ENCODE measurements around the gene EHBP1L1. TPM values are rescaled to one million over a fixed set of nuclear protein-coding genes. Genes with fewer than 3 reads are reported as not detected.

The EHBP1L1 gene
- polyA plus RNA-seq, 1 donor from 2014 or later: 18.3 TPM

DNA sequence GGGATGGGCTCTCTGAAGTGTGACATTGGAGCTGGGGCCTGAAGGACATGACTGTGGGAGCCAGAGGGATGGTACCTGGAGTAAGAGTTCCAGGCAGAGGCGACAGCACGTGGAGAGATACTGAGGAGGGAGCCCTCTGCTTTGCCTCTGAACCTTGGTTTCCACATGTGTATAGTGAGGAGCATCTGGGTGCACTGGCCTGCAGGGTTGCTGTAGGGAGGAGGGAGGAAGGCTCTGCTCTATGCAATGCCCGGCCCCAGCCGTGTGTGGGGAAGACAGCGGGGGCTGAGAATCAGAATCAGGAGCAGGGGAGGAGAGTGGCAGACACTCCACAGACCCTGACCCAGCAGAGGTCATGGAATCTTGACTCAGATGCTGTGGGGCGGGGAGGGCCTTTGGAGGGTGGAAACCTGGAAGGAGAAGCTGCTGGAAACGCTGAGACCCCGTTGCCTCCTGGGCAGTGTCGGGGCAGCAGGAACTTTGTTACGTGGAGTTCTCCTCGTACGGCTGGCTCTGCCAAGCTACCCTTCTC is 47.0 kb upstream of the EHBP1L1 start:
- Histone ChIP-seq H3F3A (ENCODE audit: insufficient read depth, low read length, poor library complexity, severe bottlenecking) (no peaks in the 10 kb centered on the region), H3K4me2 (ENCODE audit: low read length) (no peak overlapping the region), H3K4me3 (ENCODE audit: low read length) (no peak overlapping the region), H2AFZ (ENCODE audit: low read depth, low read length) (no peak overlapping the region), H3K9me2 (ENCODE audit: insufficient read depth, low read length) (no peaks in the 10 kb centered on the region), H3K27ac (ENCODE audit: low read length) (no peak overlapping the region), H3K36me3 (ENCODE audit: insufficient read depth, low read length) (peaks cover 7% of the 10 kb centered on the region), H3K27me3 (ENCODE audit: insufficient read depth, low read depth, low read length) (no peaks in the 10 kb centered on the region), H4K20me1 (ENCODE audit: insufficient read depth) (no peaks in the 10 kb centered on the region), H3K9ac (ENCODE audit: low read length) (no peak overlapping the region), H3K79me2 (replicated peaks; ENCODE audit: insufficient read depth, low read length) (peaks cover 10% of the 10 kb centered on the region), H3K9me3 (ENCODE audit: low read length) (no peaks in the 10 kb centered on the region)
- TF ChIP-seq EZH2 (IDR thresholded peaks at IDR 0.05; ENCODE audit: borderline replicate concordance, insufficient read depth, low read length, poor library complexity, severe bottlenecking) (no peak), SMC3 (conservative IDR thresholded peaks at IDR 0.05; ENCODE audit: poor library complexity) (no peak), MXI1 (conservative IDR thresholded peaks at IDR 0.05; ENCODE audit: poor library complexity, severe bottlenecking) (no peak)
- TF ChIP-seq, protein P1, sequence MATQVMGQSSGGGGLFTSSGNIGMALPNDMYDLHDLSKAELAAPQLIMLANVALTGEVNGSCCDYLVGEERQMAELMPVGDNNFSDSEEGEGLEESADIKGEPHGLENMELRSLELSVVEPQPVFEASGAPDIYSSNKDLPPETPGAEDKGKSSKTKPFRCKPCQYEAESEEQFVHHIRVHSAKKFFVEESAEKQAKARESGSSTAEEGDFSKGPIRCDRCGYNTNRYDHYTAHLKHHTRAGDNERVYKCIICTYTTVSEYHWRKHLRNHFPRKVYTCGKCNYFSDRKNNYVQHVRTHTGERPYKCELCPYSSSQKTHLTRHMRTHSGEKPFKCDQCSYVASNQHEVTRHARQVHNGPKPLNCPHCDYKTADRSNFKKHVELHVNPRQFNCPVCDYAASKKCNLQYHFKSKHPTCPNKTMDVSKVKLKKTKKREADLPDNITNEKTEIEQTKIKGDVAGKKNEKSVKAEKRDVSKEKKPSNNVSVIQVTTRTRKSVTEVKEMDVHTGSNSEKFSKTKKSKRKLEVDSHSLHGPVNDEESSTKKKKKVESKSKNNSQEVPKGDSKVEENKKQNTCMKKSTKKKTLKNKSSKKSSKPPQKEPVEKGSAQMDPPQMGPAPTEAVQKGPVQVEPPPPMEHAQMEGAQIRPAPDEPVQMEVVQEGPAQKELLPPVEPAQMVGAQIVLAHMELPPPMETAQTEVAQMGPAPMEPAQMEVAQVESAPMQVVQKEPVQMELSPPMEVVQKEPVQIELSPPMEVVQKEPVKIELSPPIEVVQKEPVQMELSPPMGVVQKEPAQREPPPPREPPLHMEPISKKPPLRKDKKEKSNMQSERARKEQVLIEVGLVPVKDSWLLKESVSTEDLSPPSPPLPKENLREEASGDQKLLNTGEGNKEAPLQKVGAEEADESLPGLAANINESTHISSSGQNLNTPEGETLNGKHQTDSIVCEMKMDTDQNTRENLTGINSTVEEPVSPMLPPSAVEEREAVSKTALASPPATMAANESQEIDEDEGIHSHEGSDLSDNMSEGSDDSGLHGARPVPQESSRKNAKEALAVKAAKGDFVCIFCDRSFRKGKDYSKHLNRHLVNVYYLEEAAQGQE (IDR thresholded peaks at IDR 0.05; ENCODE audit: borderline replicate concordance): no peak

DNA sequence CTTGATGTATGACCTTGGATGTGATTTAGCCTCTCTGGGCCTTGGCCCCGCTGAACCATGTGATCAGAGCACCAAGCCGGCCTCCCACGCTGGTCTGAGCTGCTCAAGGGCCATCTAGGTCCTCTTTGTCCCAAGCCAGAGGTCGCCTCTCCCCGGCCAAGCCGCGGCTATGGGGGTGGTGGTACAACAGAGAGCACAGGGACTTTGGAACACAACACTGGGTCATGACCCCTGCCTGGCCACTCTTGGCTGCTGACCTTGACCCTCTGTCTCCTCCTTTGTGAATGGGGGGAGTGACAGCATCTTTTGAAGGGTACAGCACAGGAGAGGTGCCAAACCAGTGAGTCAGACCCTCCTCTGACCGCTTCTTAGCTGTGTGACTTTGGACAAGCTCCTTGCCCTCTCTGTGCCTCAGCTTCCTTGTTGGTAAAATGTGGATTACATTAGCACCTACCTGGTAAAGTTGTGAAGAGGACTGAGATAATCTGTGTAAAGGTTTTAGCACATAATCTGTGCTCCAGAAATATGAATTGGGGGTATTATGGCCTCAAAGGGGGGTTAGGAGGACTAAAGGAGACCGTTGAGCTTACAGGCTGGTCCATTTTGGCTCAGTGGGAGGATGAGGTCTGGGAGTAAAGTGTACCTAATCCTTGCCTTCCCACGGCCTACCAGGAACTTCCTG is 46.2 kb upstream of the EHBP1L1 start:
- Histone ChIP-seq H2AFZ (ENCODE audit: low read depth, low read length) (no peak overlapping the region), H3K79me2 (replicated peaks; ENCODE audit: insufficient read depth, low read length) (peaks cover 10% of the 10 kb centered on the region), H3K27me3 (ENCODE audit: insufficient read depth, low read depth, low read length) (no peaks in the 10 kb centered on the region), H3K9me2 (ENCODE audit: insufficient read depth, low read length) (no peaks in the 10 kb centered on the region), H3K4me2 (ENCODE audit: low read length) (no peak overlapping the region), H3K4me3 (ENCODE audit: low read length) (no peak overlapping the region), H3K27ac (ENCODE audit: low read length) (no peak overlapping the region), H3K36me3 (ENCODE audit: insufficient read depth, low read length) (peaks cover 7% of the 10 kb centered on the region), H3K9me3 (ENCODE audit: low read length) (no peaks in the 10 kb centered on the region), H4K20me1 (ENCODE audit: insufficient read depth) (no peaks in the 10 kb centered on the region), H3F3A (ENCODE audit: insufficient read depth, low read length, poor library complexity, severe bottlenecking) (no peaks in the 10 kb centered on the region), H3K9ac (ENCODE audit: low read length) (no peak overlapping the region)
- no peak for TF ChIP-seq EZH2 (IDR thresholded peaks at IDR 0.05; ENCODE audit: borderline replicate concordance, insufficient read depth, low read length, poor library complexity, severe bottlenecking)
- no peak for TF ChIP-seq RAD21 (conservative IDR thresholded peaks at IDR 0.05)
- TF ChIP-seq, protein P2, sequence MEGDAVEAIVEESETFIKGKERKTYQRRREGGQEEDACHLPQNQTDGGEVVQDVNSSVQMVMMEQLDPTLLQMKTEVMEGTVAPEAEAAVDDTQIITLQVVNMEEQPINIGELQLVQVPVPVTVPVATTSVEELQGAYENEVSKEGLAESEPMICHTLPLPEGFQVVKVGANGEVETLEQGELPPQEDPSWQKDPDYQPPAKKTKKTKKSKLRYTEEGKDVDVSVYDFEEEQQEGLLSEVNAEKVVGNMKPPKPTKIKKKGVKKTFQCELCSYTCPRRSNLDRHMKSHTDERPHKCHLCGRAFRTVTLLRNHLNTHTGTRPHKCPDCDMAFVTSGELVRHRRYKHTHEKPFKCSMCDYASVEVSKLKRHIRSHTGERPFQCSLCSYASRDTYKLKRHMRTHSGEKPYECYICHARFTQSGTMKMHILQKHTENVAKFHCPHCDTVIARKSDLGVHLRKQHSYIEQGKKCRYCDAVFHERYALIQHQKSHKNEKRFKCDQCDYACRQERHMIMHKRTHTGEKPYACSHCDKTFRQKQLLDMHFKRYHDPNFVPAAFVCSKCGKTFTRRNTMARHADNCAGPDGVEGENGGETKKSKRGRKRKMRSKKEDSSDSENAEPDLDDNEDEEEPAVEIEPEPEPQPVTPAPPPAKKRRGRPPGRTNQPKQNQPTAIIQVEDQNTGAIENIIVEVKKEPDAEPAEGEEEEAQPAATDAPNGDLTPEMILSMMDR (IDR thresholded peaks at IDR 0.05; ENCODE audit: poor library complexity, severe bottlenecking): no peak
- no peak for TF ChIP-seq MXI1 (conservative IDR thresholded peaks at IDR 0.05; ENCODE audit: poor library complexity, severe bottlenecking)
- TF ChIP-seq SMC3 (conservative IDR thresholded peaks at IDR 0.05; ENCODE audit: poor library complexity): no peak
- no peak for TF ChIP-seq EP300 (conservative IDR thresholded peaks at IDR 0.05; ENCODE audit: poor library complexity, severe bottlenecking)
- no peak for TF ChIP-seq TAF1 (IDR thresholded peaks at IDR 0.05; ENCODE audit: low read depth)
- TF ChIP-seq, protein P1 (IDR thresholded peaks at IDR 0.05; ENCODE audit: borderline replicate concordance): no peak
- TF ChIP-seq POLR2AphosphoS5 (IDR thresholded peaks at IDR 0.05): no peak

Measured in neural cell (in vitro differentiated cells).